GM12875 (cell line): ENCODE measurements around the gene CARNS1.

Source experiments
- H3K4me3 ChIP-seq: one replicate; pipeline ENCODE4 v1.5.1; 2011; ENCODE audit warnings: low read depth, low read length, control low read depth
- TF ChIP-seq, protein P1 (sequence below): IDR thresholded peaks from 2 replicates; pipeline ENCODE4 v1.5.1; 2011; ENCODE audit warnings: low read depth, mild to moderate bottlenecking, control low read depth, inconsistent platforms, low read length, moderate library complexity, borderline replicate concordance; ENCODE audit not compliant: insufficient read depth

CARNS1 gene

DNA sequence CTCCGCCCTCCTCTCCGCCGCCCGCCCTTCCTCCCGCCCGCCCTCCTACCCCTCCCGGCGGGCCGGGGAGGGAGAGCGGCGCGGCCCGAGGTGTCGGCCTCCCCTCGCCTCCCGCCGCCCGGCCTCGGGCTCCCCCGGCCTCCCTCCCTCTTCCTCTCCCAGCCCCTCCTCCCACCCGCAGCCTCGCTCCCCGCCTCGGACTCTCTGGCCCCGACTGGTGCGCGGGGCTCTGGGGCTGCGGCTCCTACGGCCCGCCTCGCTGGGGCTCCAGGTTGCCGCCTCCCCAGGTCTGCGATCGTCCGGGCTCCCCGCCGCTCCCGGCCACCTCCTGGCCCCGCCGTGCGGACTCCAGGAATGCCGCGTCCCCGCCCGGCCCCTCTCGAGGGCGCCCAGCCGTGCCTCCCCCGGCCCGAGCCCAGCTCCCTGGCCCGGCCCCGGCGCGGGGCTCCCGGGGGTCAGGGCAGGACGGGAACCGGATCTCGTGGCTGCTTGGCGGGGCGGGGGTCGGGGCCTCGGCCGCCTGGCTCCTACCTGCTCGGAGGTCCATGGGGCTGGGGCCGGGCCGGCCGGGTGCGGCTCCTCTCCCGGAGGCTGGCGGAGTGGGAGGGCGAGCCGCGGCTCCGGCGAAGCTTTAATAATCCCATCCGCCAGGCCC is 42.4 kb upstream of the CARNS1 start, which contains the start of gene CLCF1:
Gene CLCF1, minus strand, starts transcription at position 606 of the 655 bp plus-strand sequence. Its CDS starts 59 bp downstream, at position 547.
- TF ChIP-seq, protein P1, sequence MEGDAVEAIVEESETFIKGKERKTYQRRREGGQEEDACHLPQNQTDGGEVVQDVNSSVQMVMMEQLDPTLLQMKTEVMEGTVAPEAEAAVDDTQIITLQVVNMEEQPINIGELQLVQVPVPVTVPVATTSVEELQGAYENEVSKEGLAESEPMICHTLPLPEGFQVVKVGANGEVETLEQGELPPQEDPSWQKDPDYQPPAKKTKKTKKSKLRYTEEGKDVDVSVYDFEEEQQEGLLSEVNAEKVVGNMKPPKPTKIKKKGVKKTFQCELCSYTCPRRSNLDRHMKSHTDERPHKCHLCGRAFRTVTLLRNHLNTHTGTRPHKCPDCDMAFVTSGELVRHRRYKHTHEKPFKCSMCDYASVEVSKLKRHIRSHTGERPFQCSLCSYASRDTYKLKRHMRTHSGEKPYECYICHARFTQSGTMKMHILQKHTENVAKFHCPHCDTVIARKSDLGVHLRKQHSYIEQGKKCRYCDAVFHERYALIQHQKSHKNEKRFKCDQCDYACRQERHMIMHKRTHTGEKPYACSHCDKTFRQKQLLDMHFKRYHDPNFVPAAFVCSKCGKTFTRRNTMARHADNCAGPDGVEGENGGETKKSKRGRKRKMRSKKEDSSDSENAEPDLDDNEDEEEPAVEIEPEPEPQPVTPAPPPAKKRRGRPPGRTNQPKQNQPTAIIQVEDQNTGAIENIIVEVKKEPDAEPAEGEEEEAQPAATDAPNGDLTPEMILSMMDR = no peak

GRCh38 chr11:67373648-67374570 is 41.6 kb upstream of the CARNS1 start:
- peak overlapping the region; percentile 57 for H3K4me3 ChIP-seq
- TF ChIP-seq, protein P1 = peak; percentile 56

More for the DNA sequence above, 42.4 kb upstream of the CARNS1 start, which contains the start of gene CLCF1:
- peak within 1 kb of the TSS; percentile 57 for H3K4me3 ChIP-seq

GRCh38 chr11:67374571-67375281 is 40.8 kb upstream of the CARNS1 start:
- H3K4me3 ChIP-seq = no peak overlapping the region
- TF ChIP-seq, protein P1 = no peak

GRCh38 chr11:67375320-67376055 is 40.0 kb upstream of the CARNS1 start:
- H3K4me3 ChIP-seq = no peak overlapping the region
- TF ChIP-seq, protein P1 = no peak

DNA sequence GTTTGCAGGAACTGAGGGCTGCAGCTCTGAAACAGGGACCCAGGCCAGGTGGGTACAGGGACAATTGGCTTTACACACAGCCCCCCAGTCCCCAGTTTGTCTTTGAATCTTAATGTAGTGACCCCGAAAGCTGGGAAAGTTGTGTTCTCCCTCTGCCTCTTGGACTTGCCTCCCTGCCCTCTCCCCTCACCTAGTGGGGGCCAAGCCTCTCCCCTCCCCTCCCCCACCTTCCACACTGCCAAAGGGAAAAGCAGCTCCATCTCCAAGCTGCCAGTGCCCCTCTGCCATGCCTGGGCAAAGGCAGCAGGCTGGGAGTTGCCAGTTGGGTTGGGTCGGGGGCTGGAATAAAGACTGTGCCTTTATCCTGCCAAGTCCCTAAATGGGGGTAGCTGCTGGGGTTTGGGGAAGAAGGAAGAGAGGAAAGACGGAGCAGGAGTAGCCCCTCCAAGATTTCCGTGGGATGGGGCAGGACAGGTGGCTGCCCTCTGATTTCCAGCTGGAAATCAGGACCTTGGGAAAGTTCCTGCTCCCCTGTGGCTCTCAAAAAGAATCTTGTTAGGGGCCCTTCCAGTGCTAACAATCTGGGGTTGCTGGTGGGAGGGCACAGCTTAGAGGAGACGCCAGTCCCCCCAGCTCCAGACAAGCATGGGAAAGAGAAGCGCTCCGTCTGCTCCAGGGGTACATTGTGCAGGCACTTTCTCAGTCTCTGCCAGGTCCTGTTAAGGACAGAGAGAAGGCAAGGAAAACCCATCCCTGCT is 39.2 kb upstream of the CARNS1 start:
- H3K4me3 ChIP-seq = no peak overlapping the region
- TF ChIP-seq, protein P1 = no peak
